ENCODE measurements around the gene TRIM29. TPM values are rescaled to one million over a fixed set of nuclear protein-coding genes. Genes with fewer than 3 reads are reported as not detected.

TRIM29 gene
- total RNA-seq, 1 donor from 2014 or later = 729 TPM

- H3K9me3 ChIP-seq = no peaks in the 10 kb centered on the region
- H3K27me3 ChIP-seq = no peaks in the 10 kb centered on the region
- DNase-seq (ENCODE audit: extremely low spot score in 2 of 2) = peak in 1 of 2 donors; percentile 89
- intact Hi-C loops (cut with DNase I) = no loop called here
- H3K4me1 ChIP-seq = peaks cover 22% of the 10 kb centered on the region
- TF ChIP-seq POLR2A (IDR thresholded peaks at IDR 0.05) (no peak), POLR2AphosphoS5 (IDR thresholded peaks at IDR 0.05; ENCODE audit: insufficient read depth in 1 of 2, low read depth in 1 of 2) (peak in 1 of 2 donors; percentile 4)
- TF ChIP-seq, protein P1, sequence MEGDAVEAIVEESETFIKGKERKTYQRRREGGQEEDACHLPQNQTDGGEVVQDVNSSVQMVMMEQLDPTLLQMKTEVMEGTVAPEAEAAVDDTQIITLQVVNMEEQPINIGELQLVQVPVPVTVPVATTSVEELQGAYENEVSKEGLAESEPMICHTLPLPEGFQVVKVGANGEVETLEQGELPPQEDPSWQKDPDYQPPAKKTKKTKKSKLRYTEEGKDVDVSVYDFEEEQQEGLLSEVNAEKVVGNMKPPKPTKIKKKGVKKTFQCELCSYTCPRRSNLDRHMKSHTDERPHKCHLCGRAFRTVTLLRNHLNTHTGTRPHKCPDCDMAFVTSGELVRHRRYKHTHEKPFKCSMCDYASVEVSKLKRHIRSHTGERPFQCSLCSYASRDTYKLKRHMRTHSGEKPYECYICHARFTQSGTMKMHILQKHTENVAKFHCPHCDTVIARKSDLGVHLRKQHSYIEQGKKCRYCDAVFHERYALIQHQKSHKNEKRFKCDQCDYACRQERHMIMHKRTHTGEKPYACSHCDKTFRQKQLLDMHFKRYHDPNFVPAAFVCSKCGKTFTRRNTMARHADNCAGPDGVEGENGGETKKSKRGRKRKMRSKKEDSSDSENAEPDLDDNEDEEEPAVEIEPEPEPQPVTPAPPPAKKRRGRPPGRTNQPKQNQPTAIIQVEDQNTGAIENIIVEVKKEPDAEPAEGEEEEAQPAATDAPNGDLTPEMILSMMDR (IDR thresholded peaks at IDR 0.05) = no peak
- H3K27ac ChIP-seq = peak overlapping the region; percentile 89
- H3K36me3 ChIP-seq = no peaks in the 10 kb centered on the region
- peak overlapping the region in 1 of 2 donors; percentile 51 for H3K4me3 ChIP-seq
Observed at GRCh38 chr11:120133216-120134105, 4.5 kb downstream of the TRIM29 start.

DNA sequence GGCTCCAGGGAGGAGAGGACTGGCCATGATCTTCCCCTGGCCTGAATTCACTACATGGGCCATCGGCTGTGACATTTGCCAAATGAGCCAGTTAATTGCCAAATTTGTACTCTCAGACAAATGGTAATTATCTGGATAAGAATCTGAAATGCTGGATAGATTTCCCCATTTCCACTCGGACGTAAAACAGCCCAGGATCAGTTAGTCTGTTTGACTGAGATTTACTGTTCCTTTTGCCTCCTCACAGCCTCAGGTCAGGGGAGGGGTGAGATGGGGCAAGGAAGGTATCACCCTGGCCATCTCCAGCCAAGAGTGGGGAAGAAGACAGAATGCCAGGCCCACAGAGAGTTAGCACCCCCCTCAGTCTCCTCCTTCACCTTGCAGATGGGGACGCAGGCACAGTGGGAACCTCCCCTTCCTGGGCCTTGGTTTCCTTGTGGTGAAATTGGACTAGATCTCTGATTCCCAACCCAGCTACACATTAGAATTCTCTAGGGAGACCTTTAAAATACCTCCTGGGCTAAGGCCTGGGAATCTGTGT lies 5.2 kb downstream of the TRIM29 start:
- Histone ChIP-seq H3K27me3 (no peaks in the 10 kb centered on the region), H3K36me3 (peaks cover 0 to under 1% of the 10 kb centered on the region in 2 donors), H3K4me1 (peaks cover 29% of the 10 kb centered on the region), H3K27ac (peak overlapping the region; percentile 89), H3K4me3 (peak overlapping the region; percentile 9 to 51), H3K9me3 (no peaks in the 10 kb centered on the region)
- intact Hi-C loops (cut with DNase I) = no loop called here
- DNase-seq (ENCODE audit: extremely low spot score in 2 of 2) = no peak
- TF ChIP-seq, protein P1 (IDR thresholded peaks at IDR 0.05) = no peak
- TF ChIP-seq POLR2AphosphoS5 (IDR thresholded peaks at IDR 0.05; ENCODE audit: insufficient read depth in 1 of 2, low read depth in 1 of 2) = no peak
- TF ChIP-seq POLR2A (IDR thresholded peaks at IDR 0.05) = no peak

DNA sequence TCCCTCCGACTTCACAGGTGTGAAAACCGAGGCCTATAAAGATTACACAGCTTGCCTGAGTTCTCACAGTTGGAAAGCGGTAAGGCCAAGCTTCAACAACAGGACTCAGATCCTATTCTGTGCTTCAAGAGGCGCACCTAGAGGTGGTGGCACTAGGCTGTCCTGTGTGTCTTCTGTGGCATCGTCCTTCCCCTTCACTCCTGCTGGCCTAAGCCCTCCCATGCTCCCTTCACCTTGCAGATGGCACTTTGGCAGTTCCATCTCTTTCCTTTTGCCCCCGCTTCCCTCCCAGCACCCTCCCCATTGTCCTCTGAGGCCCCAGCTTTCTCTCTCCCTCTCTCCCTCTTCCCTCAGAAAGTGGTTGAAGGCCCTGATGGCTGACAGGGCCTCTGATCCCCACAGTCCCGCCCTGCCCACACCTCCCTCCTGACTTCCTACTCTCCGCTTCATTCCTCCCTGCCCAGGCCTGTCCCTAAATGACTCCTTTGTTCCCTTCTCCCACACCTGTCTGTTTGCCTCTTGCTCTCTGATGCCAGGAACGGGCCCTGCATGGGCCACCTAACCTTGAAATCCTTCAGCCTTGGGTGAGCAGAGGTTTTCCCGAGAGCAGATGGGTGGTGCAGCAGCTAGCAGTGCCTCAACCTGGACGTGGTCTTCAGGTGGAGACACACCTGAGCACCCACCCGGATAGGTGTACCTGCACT lies 5.8 kb downstream of the TRIM29 start:
- peak overlapping the region; percentile 89 for H3K27ac ChIP-seq
- H3K4me3 ChIP-seq = peak overlapping the region; percentile 9 to 51

DNA sequence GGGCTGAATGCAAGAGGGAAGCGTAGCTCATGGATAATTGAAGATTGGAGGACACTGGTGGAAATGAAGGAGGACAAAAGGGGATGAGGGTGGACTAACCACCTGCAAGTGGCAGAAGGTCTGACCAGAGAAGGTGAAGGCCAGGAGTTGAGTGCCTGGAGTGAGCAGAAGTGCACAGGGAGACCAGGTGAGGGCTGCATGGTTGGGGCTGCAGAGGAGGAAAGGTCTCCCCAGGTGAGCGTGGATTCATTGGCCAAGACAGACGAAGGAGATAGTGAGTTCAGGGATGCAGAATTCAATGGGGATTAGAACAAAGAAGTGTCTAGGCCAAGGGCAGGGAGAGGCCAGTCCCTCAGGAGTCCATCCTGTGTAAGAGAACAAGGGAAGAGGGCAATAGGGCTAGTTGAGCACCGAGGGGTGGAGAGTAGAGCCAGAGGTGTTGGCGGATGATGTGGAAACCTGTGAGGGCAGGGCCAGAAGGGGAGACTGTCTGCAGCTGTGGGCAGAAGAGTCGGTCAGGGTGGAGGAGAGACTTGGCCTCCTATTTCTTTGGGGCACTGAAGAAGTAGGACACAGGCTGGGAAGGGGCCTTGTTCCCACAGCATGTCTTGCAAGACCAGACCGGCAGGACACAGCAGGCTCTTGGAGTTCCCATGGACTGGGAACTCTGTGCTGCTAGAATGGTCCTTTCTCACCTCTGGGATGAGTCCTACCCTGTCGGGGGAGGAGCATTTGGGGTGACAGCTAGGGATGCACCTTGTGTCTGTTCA lies 6.7 kb downstream of the TRIM29 start:
- Histone ChIP-seq H3K36me3 (peaks cover 0 to 14% of the 10 kb centered on the region in 2 donors), H3K4me3 (no peak overlapping the region), H3K9me3 (no peaks in the 10 kb centered on the region), H3K27me3 (no peaks in the 10 kb centered on the region), H3K4me1 (peaks cover 37% of the 10 kb centered on the region), H3K27ac (peak overlapping the region; percentile 89)
- intact Hi-C loops (cut with DNase I) = no loop called here
- DNase-seq (ENCODE audit: extremely low spot score in 2 of 2) = peak in 1 of 2 donors; percentile 84
- TF ChIP-seq, protein P1 (IDR thresholded peaks at IDR 0.05) = no peak
- TF ChIP-seq POLR2AphosphoS5 (IDR thresholded peaks at IDR 0.05; ENCODE audit: insufficient read depth in 1 of 2, low read depth in 1 of 2) = no peak
- no peak for TF ChIP-seq POLR2A (IDR thresholded peaks at IDR 0.05)

More for the DNA sequence above, 5.8 kb downstream of the TRIM29 start:
- Histone ChIP-seq H3K9me3 (no peaks in the 10 kb centered on the region), H3K4me1 (peaks cover 35% of the 10 kb centered on the region), H3K27me3 (no peaks in the 10 kb centered on the region), H3K36me3 (peaks cover 0 to 6% of the 10 kb centered on the region in 2 donors)
- intact Hi-C loops (cut with DNase I) = no loop called here
- TF ChIP-seq POLR2A (IDR thresholded peaks at IDR 0.05) = no peak
- peak in 1 of 2 donors; percentile 34 for TF ChIP-seq POLR2AphosphoS5 (IDR thresholded peaks at IDR 0.05; ENCODE audit: insufficient read depth in 1 of 2, low read depth in 1 of 2)
- peak in 1 of 2 donors; percentile 85 for DNase-seq (ENCODE audit: extremely low spot score in 2 of 2)
